ENCODE measurements around the gene YTHDF1.

YTHDF1 gene

DNA sequence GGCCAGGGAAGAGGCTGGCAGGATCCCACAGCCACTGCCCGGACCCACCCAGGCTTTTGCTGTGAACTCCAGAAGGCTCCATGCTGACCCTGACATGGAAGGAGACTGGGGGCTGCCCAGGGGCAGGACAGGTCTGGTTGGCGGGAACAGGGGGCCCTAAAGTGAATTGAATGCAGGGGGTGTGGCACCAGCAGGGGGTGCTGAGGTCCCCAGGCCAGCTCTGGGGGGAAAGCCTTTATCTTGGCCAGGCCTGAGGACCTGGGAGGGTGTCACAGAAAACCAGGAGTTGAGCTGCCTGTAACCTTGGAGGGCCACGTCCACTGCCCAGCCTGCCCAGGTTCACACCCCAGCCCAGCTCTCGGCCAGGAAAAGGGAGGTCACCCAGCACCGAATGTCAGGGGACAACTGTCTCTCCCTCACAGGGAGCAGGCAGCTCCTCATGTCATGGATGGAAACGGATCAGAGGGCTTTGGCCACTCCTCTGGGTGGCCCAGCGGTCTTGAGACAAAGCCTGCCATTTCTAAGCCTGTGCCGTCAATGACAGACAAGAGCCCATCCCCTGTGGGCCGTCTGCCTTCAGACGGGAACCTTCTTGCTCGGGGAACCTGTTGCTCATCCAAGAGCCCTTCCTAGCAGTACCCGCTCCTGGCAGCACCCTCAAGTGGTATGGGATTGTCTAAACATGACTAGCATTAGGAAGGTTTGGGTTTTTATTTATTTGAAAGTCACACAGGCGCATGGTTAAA, 2.9 kb upstream of the YTHDF1 start:
- no peaks in the 10 kb centered on the region for H3K9me3 ChIP-seq (ENCODE audit: low read length)
- no peak overlapping the region for H3K4me3 ChIP-seq (ENCODE audit: low read depth, low read length, poor library complexity, severe bottlenecking)
- H3K9me2 ChIP-seq (ENCODE audit: low read depth, low read length), result no peaks in the 10 kb centered on the region
- no peak overlapping the region for H3K4me2 ChIP-seq (ENCODE audit: low read length)
- no peak overlapping the region for H3K9ac ChIP-seq (ENCODE audit: low read length)
- no peak overlapping the region for H2AFZ ChIP-seq (ENCODE audit: low read length)
- TF ChIP-seq, protein P1, sequence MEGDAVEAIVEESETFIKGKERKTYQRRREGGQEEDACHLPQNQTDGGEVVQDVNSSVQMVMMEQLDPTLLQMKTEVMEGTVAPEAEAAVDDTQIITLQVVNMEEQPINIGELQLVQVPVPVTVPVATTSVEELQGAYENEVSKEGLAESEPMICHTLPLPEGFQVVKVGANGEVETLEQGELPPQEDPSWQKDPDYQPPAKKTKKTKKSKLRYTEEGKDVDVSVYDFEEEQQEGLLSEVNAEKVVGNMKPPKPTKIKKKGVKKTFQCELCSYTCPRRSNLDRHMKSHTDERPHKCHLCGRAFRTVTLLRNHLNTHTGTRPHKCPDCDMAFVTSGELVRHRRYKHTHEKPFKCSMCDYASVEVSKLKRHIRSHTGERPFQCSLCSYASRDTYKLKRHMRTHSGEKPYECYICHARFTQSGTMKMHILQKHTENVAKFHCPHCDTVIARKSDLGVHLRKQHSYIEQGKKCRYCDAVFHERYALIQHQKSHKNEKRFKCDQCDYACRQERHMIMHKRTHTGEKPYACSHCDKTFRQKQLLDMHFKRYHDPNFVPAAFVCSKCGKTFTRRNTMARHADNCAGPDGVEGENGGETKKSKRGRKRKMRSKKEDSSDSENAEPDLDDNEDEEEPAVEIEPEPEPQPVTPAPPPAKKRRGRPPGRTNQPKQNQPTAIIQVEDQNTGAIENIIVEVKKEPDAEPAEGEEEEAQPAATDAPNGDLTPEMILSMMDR (IDR thresholded peaks at IDR 0.05; ENCODE audit: low read length), result peak; percentile 15
- no peak for TF ChIP-seq EZH2 (IDR thresholded peaks at IDR 0.05; ENCODE audit: borderline replicate concordance, low read length)
- peaks cover 17% of the 10 kb centered on the region for H3K79me2 ChIP-seq (ENCODE audit: insufficient read depth, low read length)
- peaks cover 23% of the 10 kb centered on the region for H3K4me1 ChIP-seq (ENCODE audit: insufficient read depth, low read length, severe bottlenecking)
- H4K20me1 ChIP-seq (ENCODE audit: insufficient read depth, low read length), result no peaks in the 10 kb centered on the region
- peaks cover 11% of the 10 kb centered on the region; the same call in 1 of the 2 replicates for H3K36me3 ChIP-seq (ENCODE audit: insufficient read depth, low read length)
- no peaks in the 10 kb centered on the region for H3K27me3 ChIP-seq (ENCODE audit: insufficient read depth, low read length)
- no peaks in the 10 kb centered on the region for H3F3A ChIP-seq (ENCODE audit: insufficient read depth, low read length)
- H3K27ac ChIP-seq (ENCODE audit: low read depth, low read length, poor library complexity, severe bottlenecking), result no peak overlapping the region

DNA sequence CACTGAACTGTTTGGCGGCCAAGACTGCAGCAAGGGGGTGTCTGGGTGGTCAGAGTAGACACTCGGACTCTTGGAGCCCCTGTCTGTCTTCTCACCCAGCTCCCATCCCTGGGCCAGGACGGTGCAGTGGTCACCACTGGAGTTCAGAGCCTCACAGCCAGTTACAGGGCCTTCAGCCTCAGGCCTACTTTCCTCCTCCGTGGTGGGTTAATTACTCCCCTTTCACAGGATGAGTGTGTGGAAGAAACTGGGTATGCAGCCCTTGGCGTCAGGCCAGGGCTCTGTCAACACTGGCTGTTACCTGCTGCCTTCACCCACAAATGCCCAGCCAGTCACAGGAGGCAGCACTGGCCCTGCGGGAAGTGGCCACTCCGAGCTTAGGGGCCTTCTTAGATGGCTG, 1.8 kb upstream of the YTHDF1 start:
- no peaks in the 10 kb centered on the region for H4K20me1 ChIP-seq (ENCODE audit: insufficient read depth, low read length)
- peaks cover 20% of the 10 kb centered on the region for H3K79me2 ChIP-seq (ENCODE audit: insufficient read depth, low read length)
- no peaks in the 10 kb centered on the region for H3K9me2 ChIP-seq (ENCODE audit: low read depth, low read length)
- no peak overlapping the region for H3K4me2 ChIP-seq (ENCODE audit: low read length)
- peaks cover 22% of the 10 kb centered on the region for H3K36me3 ChIP-seq (ENCODE audit: insufficient read depth, low read length)
- no peak overlapping the region for H3K4me3 ChIP-seq (ENCODE audit: low read depth, low read length, poor library complexity, severe bottlenecking)
- peaks cover 24% of the 10 kb centered on the region for H3K4me1 ChIP-seq (ENCODE audit: insufficient read depth, low read length, severe bottlenecking)
- H3K9me3 ChIP-seq (ENCODE audit: low read length), result no peaks in the 10 kb centered on the region
- H2AFZ ChIP-seq (ENCODE audit: low read length), result no peak overlapping the region
- no peak overlapping the region for H3K27ac ChIP-seq (ENCODE audit: low read depth, low read length, poor library complexity, severe bottlenecking)
- H3K27me3 ChIP-seq (ENCODE audit: insufficient read depth, low read length), result no peaks in the 10 kb centered on the region
- no peaks in the 10 kb centered on the region for H3F3A ChIP-seq (ENCODE audit: insufficient read depth, low read length)
- TF ChIP-seq EZH2 (IDR thresholded peaks at IDR 0.05; ENCODE audit: borderline replicate concordance, low read length), result no peak
- TF ChIP-seq, protein P1 (IDR thresholded peaks at IDR 0.05; ENCODE audit: low read length), result no peak
- H3K9ac ChIP-seq (ENCODE audit: low read length), result no peak overlapping the region; the same call in 1 of the 2 replicates

DNA sequence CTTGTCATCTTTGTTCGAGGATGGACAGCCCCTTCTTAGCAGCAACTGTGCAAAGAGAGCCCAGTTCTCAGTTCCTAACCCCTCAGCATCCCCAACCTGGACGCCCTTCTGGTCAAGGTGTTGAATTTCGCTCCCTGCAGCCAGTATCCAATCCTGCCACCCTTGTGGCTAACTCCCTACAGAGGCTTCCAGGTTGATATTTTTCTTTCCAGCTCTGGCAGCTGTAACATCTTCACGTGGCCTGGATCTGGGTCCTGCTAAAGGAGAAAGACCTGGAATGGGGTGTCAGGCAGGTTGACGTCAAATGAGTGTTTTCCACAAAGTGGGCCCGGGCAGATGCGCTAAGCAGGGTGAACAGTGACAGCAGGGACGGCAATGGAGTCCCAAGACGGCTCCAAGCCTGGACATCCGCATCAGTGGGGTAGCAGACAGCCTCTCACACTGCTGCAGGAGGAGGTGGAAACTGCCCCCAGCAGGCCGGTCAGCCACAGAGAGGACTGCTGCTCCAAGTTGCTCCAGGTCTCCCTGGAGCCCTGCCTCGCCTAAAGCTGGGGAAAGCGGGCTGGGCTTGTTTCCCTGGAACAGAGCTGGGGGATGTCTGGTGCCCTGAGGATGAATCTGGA, 1.0 kb upstream of the YTHDF1 start:
- Histone ChIP-seq H3K9ac (ENCODE audit: low read length) (peak overlapping the region; percentile 80), H3K9me2 (ENCODE audit: low read depth, low read length) (no peaks in the 10 kb centered on the region), H3K27me3 (ENCODE audit: insufficient read depth, low read length) (no peaks in the 10 kb centered on the region), H3K4me2 (ENCODE audit: low read length) (peak overlapping the region; percentile 76), H3K79me2 (ENCODE audit: insufficient read depth, low read length) (peaks cover 27% of the 10 kb centered on the region), H3K4me1 (ENCODE audit: insufficient read depth, low read length, severe bottlenecking) (peaks cover 24% of the 10 kb centered on the region), H4K20me1 (ENCODE audit: insufficient read depth, low read length) (no peaks in the 10 kb centered on the region), H3F3A (ENCODE audit: insufficient read depth, low read length) (no peaks in the 10 kb centered on the region), H3K4me3 (ENCODE audit: low read depth, low read length, poor library complexity, severe bottlenecking) (peak overlapping the region; percentile 78), H3K27ac (ENCODE audit: low read depth, low read length, poor library complexity, severe bottlenecking) (no peak overlapping the region), H3K36me3 (ENCODE audit: insufficient read depth, low read length) (peaks cover 30% of the 10 kb centered on the region), H2AFZ (ENCODE audit: low read length) (no peak overlapping the region), H3K9me3 (ENCODE audit: low read length) (no peaks in the 10 kb centered on the region)
- TF ChIP-seq EZH2 (IDR thresholded peaks at IDR 0.05; ENCODE audit: borderline replicate concordance, low read length), result no peak
- TF ChIP-seq, protein P1 (IDR thresholded peaks at IDR 0.05; ENCODE audit: low read length), result no peak
